H9 (cell line): ENCODE measurements around the gene INSYN1. TPM values are rescaled to one million over a fixed set of nuclear protein-coding genes. Genes with fewer than 3 reads are reported as not detected.
"Not testable (repeated sequence)": the region's sequence is repeated elsewhere in the genome, so short reads cannot be mapped to it uniquely, and the experiment has no call there.

Source experiments
- DNase-seq: peaks from one replicate; pipeline ENCODE4 v3.0.0-alpha.2; 2017
- H2AFZ ChIP-seq: one replicate; pipeline ENCODE4 v1.6.1; 2013; ENCODE audit warnings: mild to moderate bottlenecking, low read length, control low read depth, moderate library complexity
- H2AK5ac ChIP-seq: 2 replicates; pipeline ENCODE4 v1.6.1; 2013; ENCODE audit warnings: low read length, control low read depth, mixed read lengths; ENCODE audit not compliant: insufficient read length
- H2BK120ac ChIP-seq: one replicate; pipeline ENCODE4 v1.6.1; 2013; ENCODE audit warnings: low read depth, mild to moderate bottlenecking, low read length, control low read depth, inconsistent platforms; ENCODE audit not compliant: poor library complexity, severe bottlenecking
- H2BK12ac ChIP-seq: 2 replicates; pipeline ENCODE4 v1.6.1; 2013; ENCODE audit warnings: low read length, control low read depth, mixed read lengths, low read depth; ENCODE audit not compliant: insufficient read length
- H2BK15ac ChIP-seq: 2 replicates; pipeline ENCODE4 v1.6.1; 2013; ENCODE audit warnings: low read depth, low read length, control low read depth
- H2BK20ac ChIP-seq: one replicate; pipeline ENCODE4 v1.6.1; 2013; ENCODE audit warnings: low read depth, mild to moderate bottlenecking, low read length, control low read depth, inconsistent platforms; ENCODE audit not compliant: poor library complexity, severe bottlenecking
- H2BK5ac ChIP-seq: 2 replicates; pipeline ENCODE4 v1.6.1; 2013; ENCODE audit warnings: low read length, control low read depth, mixed read lengths; ENCODE audit not compliant: insufficient read length
- H3K14ac ChIP-seq: 2 replicates; pipeline ENCODE4 v1.6.1; 2013; ENCODE audit warnings: low read length, control low read depth; ENCODE audit not compliant: insufficient read depth
- H3K18ac ChIP-seq: 2 replicates; pipeline ENCODE4 v1.6.1; 2013; ENCODE audit warnings: low read depth, mild to moderate bottlenecking, mixed read lengths, low read length, control low read depth; ENCODE audit not compliant: insufficient read length
- H3K23ac ChIP-seq: 2 replicates; pipeline ENCODE4 v1.6.1; 2013; ENCODE audit warnings: low read length, control low read depth, mixed read lengths, low read depth; ENCODE audit not compliant: insufficient read length
- H3K23me2 ChIP-seq: 2 replicates; pipeline ENCODE4 v1.6.1; 2013; ENCODE audit warnings: low read depth, mild to moderate bottlenecking, mixed read lengths, low read length, control low read depth; ENCODE audit not compliant: insufficient read length, poor library complexity, severe bottlenecking
- H3K27ac ChIP-seq: 2 replicates; pipeline ENCODE4 v1.5.1; 2013; ENCODE audit warnings: low read length, control low read depth, mixed read lengths, low read depth; ENCODE audit not compliant: insufficient read length
- H3K27me3 ChIP-seq: 2 replicates; pipeline ENCODE4 v1.6.1; 2013; ENCODE audit warnings: low read length, control low read depth, inconsistent platforms; ENCODE audit not compliant: insufficient read depth
- H3K4ac ChIP-seq: 2 replicates; pipeline ENCODE4 v1.6.1; 2013; ENCODE audit warnings: low read depth, mild to moderate bottlenecking, control low read depth, inconsistent platforms, low read length, moderate library complexity
- H3K4me1 ChIP-seq: 2 replicates; pipeline ENCODE4 v1.6.1; 2013; ENCODE audit warnings: low read length, control low read depth, inconsistent platforms; ENCODE audit not compliant: insufficient read depth
- H3K4me2 ChIP-seq: 2 replicates; pipeline ENCODE4 v1.6.1; 2013; ENCODE audit warnings: low read length, control low read depth, mixed read lengths; ENCODE audit not compliant: insufficient read length, insufficient read depth
- H3K56ac ChIP-seq: 2 replicates; pipeline ENCODE4 v1.6.1; 2013; ENCODE audit warnings: low read depth, mild to moderate bottlenecking, mixed read lengths, low read length, control low read depth; ENCODE audit not compliant: insufficient read length
- H3K79me1 ChIP-seq: 2 replicates; pipeline ENCODE4 v1.6.1; 2013; ENCODE audit warnings: low read depth, mild to moderate bottlenecking, moderate library complexity, low read length, control low read depth, inconsistent platforms; ENCODE audit not compliant: insufficient read depth, poor library complexity, severe bottlenecking
- H3K79me2 ChIP-seq: 2 replicates; pipeline ENCODE4 v1.6.1; 2013; ENCODE audit warnings: low read length, control low read depth, inconsistent platforms; ENCODE audit not compliant: insufficient read depth
- H3K9ac ChIP-seq: 2 replicates; pipeline ENCODE4 v1.6.1; 2013; ENCODE audit warnings: low read length, control low read depth, mixed read lengths; ENCODE audit not compliant: insufficient read length; ENCODE audit errors: extremely low read depth
- H3K9me3 ChIP-seq: one replicate; pipeline ENCODE4 v1.6.1; 2013; ENCODE audit warnings: low read depth, low read length, inconsistent platforms; ENCODE audit not compliant: control insufficient read depth
- H3T11ph ChIP-seq: one replicate; pipeline ENCODE4 v1.6.1; 2013; ENCODE audit warnings: mild to moderate bottlenecking, low read length, control low read depth, inconsistent platforms
- H4K20me1 ChIP-seq: one replicate; pipeline ENCODE4 v1.6.1; 2013; ENCODE audit not compliant: control insufficient read depth, insufficient read length, insufficient read depth
- H4K5ac ChIP-seq: 2 replicates; pipeline ENCODE4 v1.6.1; 2013; ENCODE audit warnings: low read depth, mild to moderate bottlenecking, mixed read lengths, low read length, control low read depth; ENCODE audit not compliant: insufficient read length
- H4K8ac ChIP-seq: replicated peaks from 2 replicates; pipeline ENCODE4 v1.6.1; 2013; ENCODE audit warnings: low read length, control low read depth, mixed read lengths, low read depth; ENCODE audit not compliant: insufficient read length
- H4K91ac ChIP-seq: 2 replicates; pipeline ENCODE4 v1.6.1; 2013; ENCODE audit warnings: low read depth, mild to moderate bottlenecking, moderate library complexity, mixed read lengths, low read length, control low read depth; ENCODE audit not compliant: insufficient read length
- H3K27ac Mint-ChIP-seq, 3 experiments: 2 replicates in 2 of 3; 3 replicates in 1 of 3; pipeline ENCODE4 v1.8.0; 2020 to 2021; ENCODE audit warnings: mixed read lengths in 3 of 3, mild to moderate bottlenecking in 1 of 3, moderate library complexity in 1 of 3
- H3K27me3 Mint-ChIP-seq: 2 replicates; pipeline ENCODE4 v1.8.0; 2021; ENCODE audit warnings: low read depth, mild to moderate bottlenecking, moderate library complexity, mixed read lengths
- H3K36me3 Mint-ChIP-seq, 3 experiments: 2 replicates in 2 of 3; 3 replicates in 1 of 3; pipeline ENCODE4 v1.8.0; 2020 to 2021; ENCODE audit warnings: low read depth in 3 of 3, mixed read lengths in 3 of 3; ENCODE audit not compliant: insufficient read depth in 1 of 3
- H3K4me1 Mint-ChIP-seq, 2 experiments: 2 replicates each; pipeline ENCODE4 v1.8.0; 2020; ENCODE audit warnings: mixed read lengths in 2 of 2
- H3K4me3 Mint-ChIP-seq, 2 experiments: 2 replicates in 1 of 2; 3 replicates in 1 of 2; pipeline ENCODE4 v1.8.0; 2020 to 2021; ENCODE audit warnings: mild to moderate bottlenecking in 2 of 2, mixed read lengths in 2 of 2, moderate library complexity in 1 of 2
- H3K9me3 Mint-ChIP-seq, 2 experiments: 2 replicates in 1 of 2; 3 replicates in 1 of 2; pipeline ENCODE4 v1.8.0; 2020; ENCODE audit warnings: mild to moderate bottlenecking in 2 of 2, mixed read lengths in 2 of 2, moderate library complexity in 1 of 2
- WGBS: extraction: QIAGEN DNeasy Blood & Tissue Kit; methylation state at CpG from one replicate; pipeline ENCODE4 v1.1.7; 2013; ENCODE audit warnings: missing lambda C conversion rate, low lambda C conversion rate, mixed read lengths; ENCODE audit not compliant: insufficient read length; ENCODE audit errors: extremely low coverage; 5-methylcytosine and 5-hydroxymethylcytosine counted together
- total RNA-seq: library from RNA; stranded (reverse); gene quantifications from 2 replicates; pipeline ENCODE4 v1.2.1, GENCODE V29; 2021
- TF ChIP-seq, protein P1 (sequence below): fragments of 200-600 bp; sonication (generic); conservative IDR thresholded peaks from 3 replicates; pipeline ENCODE4 v1.8.0; 2021; ENCODE audit warnings: antibody characterized with exemption, mild to moderate bottlenecking

INSYN1 gene
- total RNA-seq, 1 experiment from 2014 or later: 1.9 TPM

GRCh38 chr15:73732930-73733329 lies 20.2 kb downstream of the INSYN1 start:
- no peak overlapping the region for H4K91ac ChIP-seq
- no peaks in the 10 kb centered on the region for H3K79me2 ChIP-seq
- no peak for DNase-seq
- H3K23me2 ChIP-seq: no peaks in the 10 kb centered on the region
- Mint-ChIP-seq H3K4me3 (no peak overlapping the region), H3K9me3 (peaks cover 4 to 5% of the 10 kb centered on the region in 2 experiments; a peak in 3 of 5 replicates), H3K27ac (no peak overlapping the region; a peak in 1 of 7 replicates), H3K4me1 (peaks cover 0 to 7% of the 10 kb centered on the region in 2 experiments; a peak in 1 of 4 replicates), H3K36me3 (peaks cover 0 to 5% (median 4%) of the 10 kb centered on the region in 3 experiments; a peak in 2 of 7 replicates), H3K27me3 (peaks cover 2% of the 10 kb centered on the region)
- H3K27ac ChIP-seq: no peak overlapping the region
- no peak overlapping the region for H3K9ac ChIP-seq
- H2AFZ ChIP-seq: no peak overlapping the region
- no peak overlapping the region for H3K18ac ChIP-seq
- H3K4ac ChIP-seq: no peak overlapping the region
- no peak overlapping the region for H2BK15ac ChIP-seq
- H3K14ac ChIP-seq: peak overlapping the region; percentile 36
- H2BK120ac ChIP-seq: no peak overlapping the region
- no peak overlapping the region for H3K23ac ChIP-seq
- H3K27me3 ChIP-seq: no peaks in the 10 kb centered on the region
- H3K9me3 ChIP-seq: no peaks in the 10 kb centered on the region
- H2BK20ac ChIP-seq: no peak overlapping the region
- TF ChIP-seq, protein P1, sequence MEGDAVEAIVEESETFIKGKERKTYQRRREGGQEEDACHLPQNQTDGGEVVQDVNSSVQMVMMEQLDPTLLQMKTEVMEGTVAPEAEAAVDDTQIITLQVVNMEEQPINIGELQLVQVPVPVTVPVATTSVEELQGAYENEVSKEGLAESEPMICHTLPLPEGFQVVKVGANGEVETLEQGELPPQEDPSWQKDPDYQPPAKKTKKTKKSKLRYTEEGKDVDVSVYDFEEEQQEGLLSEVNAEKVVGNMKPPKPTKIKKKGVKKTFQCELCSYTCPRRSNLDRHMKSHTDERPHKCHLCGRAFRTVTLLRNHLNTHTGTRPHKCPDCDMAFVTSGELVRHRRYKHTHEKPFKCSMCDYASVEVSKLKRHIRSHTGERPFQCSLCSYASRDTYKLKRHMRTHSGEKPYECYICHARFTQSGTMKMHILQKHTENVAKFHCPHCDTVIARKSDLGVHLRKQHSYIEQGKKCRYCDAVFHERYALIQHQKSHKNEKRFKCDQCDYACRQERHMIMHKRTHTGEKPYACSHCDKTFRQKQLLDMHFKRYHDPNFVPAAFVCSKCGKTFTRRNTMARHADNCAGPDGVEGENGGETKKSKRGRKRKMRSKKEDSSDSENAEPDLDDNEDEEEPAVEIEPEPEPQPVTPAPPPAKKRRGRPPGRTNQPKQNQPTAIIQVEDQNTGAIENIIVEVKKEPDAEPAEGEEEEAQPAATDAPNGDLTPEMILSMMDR: no peak
- no peaks in the 10 kb centered on the region for H3K79me1 ChIP-seq
- H2BK5ac ChIP-seq: no peak overlapping the region
- no peak overlapping the region for H4K8ac ChIP-seq
- H2AK5ac ChIP-seq: no peak overlapping the region
- no peak overlapping the region for H3T11ph ChIP-seq
- H3K4me1 ChIP-seq: no peaks in the 10 kb centered on the region
- H2BK12ac ChIP-seq: no peak overlapping the region
- H3K4me2 ChIP-seq: no peak overlapping the region
- WGBS: no CpG with 5 or more reads among the region's 3 CpGs
- H4K5ac ChIP-seq: no peak overlapping the region
- no peak overlapping the region for H3K56ac ChIP-seq
- H4K20me1 ChIP-seq: no peaks in the 10 kb centered on the region

GRCh38 chr15:73732051-73732450 lies 21.1 kb downstream of the INSYN1 start:
- H3K27me3 Mint-ChIP-seq, H3K4me1 ChIP-seq, H4K91ac ChIP-seq, H3K18ac ChIP-seq, H3K4me3 Mint-ChIP-seq, H4K8ac ChIP-seq, H3K27ac Mint-ChIP-seq, H2BK15ac ChIP-seq, H3K79me2 ChIP-seq, H3T11ph ChIP-seq, H2AK5ac ChIP-seq, H2BK120ac ChIP-seq, H3K14ac ChIP-seq, H3K9me3 Mint-ChIP-seq, H3K9ac ChIP-seq, H2BK20ac ChIP-seq, H3K9me3 ChIP-seq, H3K4me1 Mint-ChIP-seq, H3K27ac ChIP-seq, H3K36me3 Mint-ChIP-seq, H2BK12ac ChIP-seq, H3K56ac ChIP-seq, H3K23ac ChIP-seq, H4K5ac ChIP-seq, H3K23me2 ChIP-seq, H3K4ac ChIP-seq, H2BK5ac ChIP-seq, H3K27me3 ChIP-seq, H4K20me1 ChIP-seq, H3K79me1 ChIP-seq, H3K4me2 ChIP-seq, H2AFZ ChIP-seq: not testable (repeated sequence)
- peak; percentile 44 for DNase-seq
- no CpG with 5 or more reads among the region's 29 CpGs for WGBS
